ENCODE results near the gene FARS2. TPM values are rescaled to one million over a fixed set of nuclear protein-coding genes. Genes with fewer than 3 reads are reported as not detected.
A peak's percentile ranks its signal among the peaks of the same experiment; 100 is the strongest.

The FARS2 gene
- total RNA-seq, 3 donors from 2014 or later = 12.0 to 29.6 (median 24.3) TPM

- no peak for TF ChIP-seq POLR2A (IDR thresholded peaks at IDR 0.05)
- TF ChIP-seq CTCF (IDR thresholded peaks at IDR 0.05) = no peak
- TF ChIP-seq POLR2AphosphoS5 (IDR thresholded peaks at IDR 0.05) = no peak
- Histone ChIP-seq H3K27me3 (no peaks in the 10 kb centered on the region), H3K36me3 (no peaks in the 10 kb centered on the region), H3K9me3 (no peaks in the 10 kb centered on the region), H3K4me1 (no peaks in the 10 kb centered on the region), H3K4me3 (no peak overlapping the region), H3K27ac (no peak overlapping the region)
- no peak for DNase-seq (ENCODE audit: low spot score in 2 of 2)
- intact Hi-C loops (cut with DNase I; ENCODE audit: low total_unique reads) = no loop called here
Observed at GRCh38 chr6:5248302-5249098, 12.8 kb upstream of the FARS2 start.

GRCh38 chr6:5249451-5250122 is 11.7 kb upstream of the FARS2 start:
- no peak for TF ChIP-seq POLR2AphosphoS5 (IDR thresholded peaks at IDR 0.05)
- no peak for TF ChIP-seq POLR2A (IDR thresholded peaks at IDR 0.05)
- TF ChIP-seq CTCF (IDR thresholded peaks at IDR 0.05) = no peak
- DNase-seq (ENCODE audit: low spot score in 2 of 2) = no peak
- no peaks in the 10 kb centered on the region for H3K9me3 ChIP-seq
- no peaks in the 10 kb centered on the region for H3K36me3 ChIP-seq
- no peaks in the 10 kb centered on the region for H3K27me3 ChIP-seq
- no peaks in the 10 kb centered on the region for H3K4me1 ChIP-seq
- intact Hi-C loops (cut with DNase I; ENCODE audit: low total_unique reads) = no loop called here
- no peak overlapping the region for H3K4me3 ChIP-seq
- H3K27ac ChIP-seq = no peak overlapping the region

GRCh38 chr6:5250451-5250850 is 10.9 kb upstream of the FARS2 start:
- Histone ChIP-seq H3K4me1 (no peaks in the 10 kb centered on the region), H3K36me3 (no peaks in the 10 kb centered on the region), H3K4me3 (no peak overlapping the region), H3K27me3 (no peaks in the 10 kb centered on the region), H3K27ac (no peak overlapping the region), H3K9me3 (no peaks in the 10 kb centered on the region)
- intact Hi-C loops (cut with DNase I; ENCODE audit: low total_unique reads) = no loop called here
- TF ChIP-seq CTCF (IDR thresholded peaks at IDR 0.05) = no peak
- no peak for TF ChIP-seq POLR2AphosphoS5 (IDR thresholded peaks at IDR 0.05)
- no peak for TF ChIP-seq POLR2A (IDR thresholded peaks at IDR 0.05)
- no peak for DNase-seq (ENCODE audit: low spot score in 2 of 2)

GRCh38 chr6:5250911-5251310 is 10.4 kb upstream of the FARS2 start:
- Histone ChIP-seq H3K27ac (peak overlapping the region in 1 of 2 donors; percentile 3), H3K27me3 (no peaks in the 10 kb centered on the region), H3K4me3 (no peak overlapping the region), H3K4me1 (no peaks in the 10 kb centered on the region), H3K36me3 (no peaks in the 10 kb centered on the region), H3K9me3 (no peaks in the 10 kb centered on the region)
- intact Hi-C loops (cut with DNase I; ENCODE audit: low total_unique reads) = no loop called here
- no peak for TF ChIP-seq POLR2A (IDR thresholded peaks at IDR 0.05)
- TF ChIP-seq POLR2AphosphoS5 (IDR thresholded peaks at IDR 0.05) = no peak
- DNase-seq (ENCODE audit: low spot score in 2 of 2) = no peak

GRCh38 chr6:5256952-5257351 is 4.4 kb upstream of the FARS2 start:
- TF ChIP-seq CTCF (IDR thresholded peaks at IDR 0.05) = no peak
- TF ChIP-seq POLR2A (IDR thresholded peaks at IDR 0.05) = no peak
- no peak for TF ChIP-seq POLR2AphosphoS5 (IDR thresholded peaks at IDR 0.05)
- DNase-seq (ENCODE audit: low spot score in 2 of 2) = no peak
- intact Hi-C loops (cut with DNase I; ENCODE audit: low total_unique reads) = no loop called here
- H3K36me3 ChIP-seq = no peaks in the 10 kb centered on the region
- no peaks in the 10 kb centered on the region for H3K4me1 ChIP-seq
- no peaks in the 10 kb centered on the region for H3K27me3 ChIP-seq
- no peaks in the 10 kb centered on the region for H3K9me3 ChIP-seq
- H3K4me3 ChIP-seq = no peak overlapping the region
- no peak overlapping the region for H3K27ac ChIP-seq
